HG03025 (cell line): Measurements from ENCODE around the gene GRK4.
"Not testable (repeated sequence)": the region's sequence is repeated elsewhere in the genome, so short reads cannot be mapped to it uniquely, and the experiment has no call there.

ENCODE experiments used
- ATAC-seq: cut with Tn5 transposase; IDR thresholded peaks from one replicate; pipeline ENCODE4 v1.9.1; 2021; ENCODE audit warnings: mild to moderate bottlenecking, moderate library complexity; ENCODE audit not compliant: unreplicated experiment, low FRiP score

GRK4 gene

DNA sequence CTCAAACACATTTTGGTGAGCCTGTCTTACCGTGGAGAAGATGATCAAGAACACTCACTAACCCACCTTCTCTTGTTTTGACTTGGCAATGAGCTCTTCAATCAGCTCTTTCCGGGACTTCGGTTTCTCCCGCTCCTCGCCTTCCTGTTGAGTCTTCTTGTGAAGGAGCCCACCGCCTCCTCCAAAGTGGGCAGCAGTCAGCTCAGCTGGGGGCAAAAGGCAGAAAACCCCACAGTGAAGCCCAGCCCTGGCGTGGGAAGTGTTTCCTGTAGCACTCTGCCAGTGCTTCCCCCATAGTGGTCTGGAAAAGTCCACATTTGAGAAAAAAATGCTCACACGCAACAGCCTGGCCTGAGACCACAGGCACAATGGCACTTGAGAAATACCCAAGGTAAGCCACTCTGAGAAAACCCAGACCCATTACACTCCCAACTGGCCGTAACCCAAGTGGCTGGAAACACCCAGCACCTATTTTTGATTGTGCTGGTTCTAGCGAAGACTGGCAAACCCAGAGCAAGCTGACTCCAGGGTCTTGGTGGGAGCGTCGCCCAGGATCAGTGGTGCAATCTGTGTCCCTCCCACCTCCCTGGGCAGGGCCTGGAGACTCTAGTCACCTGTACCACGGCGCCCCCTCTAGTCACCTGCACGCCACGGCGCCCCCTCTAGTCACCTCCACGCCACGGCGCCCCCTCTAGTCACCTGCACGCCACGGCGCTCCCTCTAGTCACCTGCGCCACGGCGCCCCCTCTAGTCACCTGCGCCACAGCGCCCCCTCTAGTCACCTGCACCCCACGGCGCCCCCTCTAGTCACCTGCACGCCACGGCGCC lies 8.8 kb upstream of the GRK4 start:
- no peak for ATAC-seq

DNA sequence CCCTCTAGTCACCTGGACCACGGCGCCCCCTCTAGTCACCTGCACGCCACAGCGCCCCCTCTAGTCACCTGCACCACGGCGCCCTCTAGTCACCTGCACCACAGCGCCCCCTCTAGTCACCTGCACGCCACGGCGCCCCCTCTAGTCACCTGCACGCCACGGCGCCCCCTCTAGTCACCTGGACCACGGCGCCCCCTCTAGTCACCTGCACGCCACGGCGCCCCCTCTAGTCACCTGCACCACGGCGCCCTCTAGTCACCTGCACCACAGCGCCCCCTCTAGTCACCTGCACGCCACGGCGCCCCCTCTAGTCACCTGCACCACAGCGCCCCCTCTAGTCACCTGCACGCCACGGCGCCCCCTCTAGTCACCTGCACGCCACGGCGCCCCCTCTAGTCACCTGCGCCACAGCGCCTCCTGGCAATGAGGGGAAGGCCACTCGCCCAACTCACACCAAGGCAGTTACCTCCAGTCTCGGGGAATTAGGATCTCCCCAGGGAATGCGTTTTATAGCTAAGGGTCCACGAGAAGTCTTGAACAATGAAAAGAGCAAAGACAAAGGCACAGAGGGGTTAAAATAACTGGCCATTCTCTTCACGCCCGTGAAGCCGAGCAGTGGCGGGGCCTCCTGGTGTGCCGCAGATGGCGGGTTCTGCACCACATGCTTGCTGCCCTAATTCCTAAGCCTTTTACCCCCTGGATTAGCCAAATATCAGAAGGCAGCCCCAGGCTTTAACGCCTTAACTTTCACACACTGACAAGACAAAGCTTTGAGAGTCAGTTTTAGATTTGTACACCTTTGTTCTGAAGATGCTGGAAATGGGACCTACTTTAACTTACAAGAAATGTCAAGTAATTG lies 8.0 kb upstream of the GRK4 start:
- not testable (repeated sequence) for ATAC-seq

DNA sequence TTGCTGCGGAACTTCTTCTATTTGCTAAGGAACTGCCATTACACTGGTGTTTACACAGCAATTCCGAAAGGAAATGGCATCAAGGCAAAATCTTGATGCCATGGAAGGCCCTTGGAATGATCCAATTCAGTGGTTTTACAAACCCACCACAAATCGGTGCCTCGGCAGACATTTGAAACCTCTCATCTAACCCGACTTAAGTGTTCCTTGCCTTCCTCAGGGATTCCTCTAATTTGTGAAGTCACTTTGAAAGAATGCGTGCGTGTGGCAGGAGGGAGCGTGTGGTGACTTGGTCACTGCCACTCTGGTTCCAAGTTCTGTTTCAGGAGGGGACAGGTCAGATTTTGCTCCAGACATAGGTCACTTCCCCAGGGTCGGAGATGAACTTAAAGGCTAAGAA lies 4.9 kb upstream of the GRK4 start:
- no peak for ATAC-seq

DNA sequence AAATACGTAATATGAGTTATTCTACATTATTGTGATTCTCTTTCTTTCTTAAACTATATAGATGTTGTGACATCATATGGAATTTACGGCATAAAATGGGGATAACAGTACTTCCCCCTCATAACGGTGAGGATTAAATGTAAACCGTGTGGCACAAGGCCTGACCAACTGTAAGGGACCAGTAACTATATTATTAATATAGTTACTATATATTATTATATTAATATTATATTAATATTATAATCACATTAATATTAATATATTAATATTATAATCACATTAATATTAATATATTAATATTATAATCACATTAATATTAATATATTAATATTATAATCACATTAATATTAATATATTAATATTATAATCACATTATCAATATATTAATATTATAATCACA lies 2.9 kb upstream of the GRK4 start:
- ATAC-seq = not testable (repeated sequence)

DNA sequence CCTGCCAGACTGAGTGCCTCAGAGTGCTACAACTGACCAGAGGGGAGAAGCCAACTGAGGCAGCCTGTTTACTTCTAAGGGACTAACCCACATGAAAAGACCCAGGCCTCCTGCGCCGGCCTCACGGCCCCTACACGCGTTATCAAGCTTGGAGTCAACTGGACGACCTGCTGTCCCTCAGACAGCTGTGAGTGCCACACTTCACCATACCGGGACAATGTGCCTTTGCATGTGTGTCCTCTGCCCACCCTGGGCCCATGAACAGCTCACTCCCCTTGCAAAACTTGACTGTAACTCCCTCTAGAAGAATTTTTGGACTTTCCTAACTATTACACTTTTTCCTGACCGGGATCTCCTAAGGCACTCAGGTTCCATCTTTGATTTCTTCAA lies 2.0 kb upstream of the GRK4 start:
- no peak for ATAC-seq

DNA sequence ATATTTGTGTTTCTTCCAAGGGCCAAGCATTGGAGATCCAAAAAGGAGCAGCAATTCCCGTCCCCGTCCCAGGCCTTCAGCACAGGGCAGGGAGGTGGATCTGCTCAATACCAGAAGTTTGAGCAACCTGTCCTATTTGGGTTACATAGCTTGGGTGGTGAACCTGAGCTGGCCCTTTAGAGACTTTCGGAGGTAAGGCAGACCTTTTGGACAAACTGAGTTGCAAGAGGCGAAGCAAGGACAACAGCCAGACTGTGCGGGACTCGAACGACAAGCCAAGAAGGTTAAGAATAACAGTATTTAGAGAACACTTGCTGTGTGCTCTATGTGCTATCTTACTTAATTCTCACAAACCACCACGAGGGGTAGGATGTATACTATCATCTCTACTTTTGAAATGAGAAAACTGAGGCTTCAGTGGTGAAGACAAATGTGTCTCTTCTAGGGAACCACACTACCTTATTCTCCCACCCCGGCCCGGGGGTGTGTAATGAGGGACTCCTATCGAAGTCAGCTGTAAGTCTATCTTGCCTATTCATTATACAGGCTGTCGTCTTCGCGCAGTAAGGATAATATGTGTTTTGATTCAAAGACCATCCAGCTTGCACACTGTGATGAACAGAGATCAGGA lies 1.4 kb upstream of the GRK4 start:
- no peak for ATAC-seq

DNA sequence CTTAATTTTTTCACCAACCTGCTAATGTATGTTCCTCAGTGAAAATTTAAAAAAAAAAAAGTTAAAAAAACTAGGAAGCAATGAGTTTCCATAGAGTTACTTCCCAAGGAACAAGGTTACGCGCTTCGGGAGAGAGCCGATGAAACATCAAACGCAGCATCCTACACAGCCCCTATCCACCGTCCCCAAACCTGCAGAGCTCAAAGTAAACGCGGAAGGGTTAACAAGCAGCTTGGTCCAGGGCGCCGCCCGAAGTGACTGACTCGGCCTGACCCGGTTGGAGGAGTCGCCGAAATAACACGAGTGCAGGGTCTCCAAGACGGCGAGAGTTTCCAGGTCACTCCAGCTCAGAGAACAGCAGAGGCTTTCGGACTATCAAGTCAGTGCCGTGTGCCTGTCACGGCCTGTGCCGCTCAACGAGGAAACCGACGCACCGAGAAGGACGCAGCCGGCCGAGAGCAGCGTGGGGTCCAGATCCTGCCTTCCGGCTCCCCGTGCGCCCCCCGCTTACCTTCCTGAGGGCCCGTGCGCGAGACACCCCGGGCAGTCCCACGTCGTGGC lies 677 bp upstream of the GRK4 start:
- ATAC-seq = peak; percentile 26

DNA sequence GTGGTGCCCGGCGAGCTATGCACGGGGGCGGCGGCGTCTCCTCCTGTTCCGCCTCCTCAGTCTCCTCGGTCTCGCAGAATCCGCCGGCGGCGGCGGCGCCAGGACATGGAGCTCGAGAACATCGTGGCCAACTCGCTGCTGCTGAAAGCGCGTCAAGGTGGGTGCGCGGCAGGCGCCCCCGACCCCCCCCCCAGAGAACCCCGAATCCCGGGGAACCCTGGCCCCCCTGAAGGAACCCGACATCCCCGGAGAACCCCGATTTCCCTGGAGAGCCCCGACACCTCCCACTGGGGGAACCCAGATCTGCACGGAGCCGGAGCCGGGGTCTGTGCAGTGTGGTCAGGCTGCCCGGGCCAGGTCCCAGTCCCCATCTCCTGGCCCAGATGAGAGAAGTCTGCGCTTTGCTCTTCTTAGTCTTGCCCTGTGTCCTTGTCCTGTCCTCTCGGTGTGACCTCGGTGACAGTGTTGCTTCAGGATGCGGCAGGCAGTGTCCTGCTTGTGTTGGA lies 648 bp downstream of the GRK4 start:
- peak; percentile 29 for ATAC-seq

DNA sequence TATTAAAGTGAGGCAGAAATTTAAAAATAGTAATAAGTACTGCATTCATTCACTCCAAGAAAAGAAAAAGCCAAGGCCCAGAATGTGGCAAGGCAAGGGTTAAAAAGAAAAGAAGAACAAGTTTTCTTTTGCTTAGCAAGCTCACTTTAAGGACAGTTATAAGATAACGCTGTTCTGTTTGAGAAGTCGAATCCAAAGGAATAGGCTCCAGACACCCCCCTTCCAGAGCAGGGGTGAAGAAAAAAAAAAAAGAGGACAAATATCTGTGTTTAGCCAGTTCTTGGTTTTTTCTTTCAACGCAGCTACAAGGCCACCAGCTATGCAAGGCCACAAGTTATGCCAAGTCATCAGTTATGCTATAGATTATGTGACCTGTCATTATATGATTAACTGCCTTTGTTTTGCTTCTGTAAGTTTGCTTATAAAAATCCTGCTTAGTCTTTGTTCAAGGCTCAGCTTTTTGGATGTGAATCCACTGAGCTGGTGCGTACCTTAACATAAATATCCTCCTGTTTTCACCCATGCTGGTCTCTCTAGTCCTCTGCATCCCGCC lies 1.4 kb downstream of the GRK4 start:
- no peak for ATAC-seq

DNA sequence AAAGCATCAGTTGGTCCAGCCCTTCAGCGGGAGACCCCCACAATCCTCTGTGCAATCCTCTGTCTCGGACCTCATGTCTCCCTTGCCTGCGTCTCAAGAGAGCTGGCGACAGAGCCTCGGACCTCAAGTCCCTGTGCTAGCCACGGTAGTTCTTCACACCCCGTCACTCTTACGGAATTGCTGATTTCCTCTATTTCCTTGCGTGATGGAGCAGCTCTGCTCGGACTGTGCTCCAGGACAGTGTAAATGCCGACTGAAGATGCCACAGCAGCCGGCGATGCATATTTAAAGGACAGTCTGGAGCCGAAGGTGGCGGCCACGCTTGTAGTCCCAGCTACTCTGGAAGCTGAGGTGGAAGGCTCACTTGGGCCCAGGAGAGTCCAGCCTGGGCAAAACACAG lies 1.9 kb downstream of the GRK4 start:
- no peak for ATAC-seq

DNA sequence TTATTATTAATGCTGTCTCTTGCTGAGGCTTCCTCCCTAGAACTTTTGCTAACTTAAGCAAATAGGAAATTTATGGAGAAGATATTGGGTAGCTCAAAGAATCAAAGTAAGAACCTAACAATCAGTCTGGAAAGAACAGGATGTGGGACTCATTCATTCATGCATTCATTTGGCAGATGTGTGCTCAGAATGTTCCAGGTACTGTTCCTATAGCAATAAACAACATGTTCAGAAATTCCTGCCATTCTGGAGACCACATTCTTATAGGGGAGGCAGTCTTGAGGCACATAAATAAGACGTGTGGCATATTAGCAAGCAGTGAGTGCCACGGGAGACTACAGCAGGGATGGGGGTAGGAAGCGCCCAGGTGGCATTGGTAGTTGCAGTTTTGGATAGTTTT lies 5.0 kb downstream of the GRK4 start:
- ATAC-seq = no peak

DNA sequence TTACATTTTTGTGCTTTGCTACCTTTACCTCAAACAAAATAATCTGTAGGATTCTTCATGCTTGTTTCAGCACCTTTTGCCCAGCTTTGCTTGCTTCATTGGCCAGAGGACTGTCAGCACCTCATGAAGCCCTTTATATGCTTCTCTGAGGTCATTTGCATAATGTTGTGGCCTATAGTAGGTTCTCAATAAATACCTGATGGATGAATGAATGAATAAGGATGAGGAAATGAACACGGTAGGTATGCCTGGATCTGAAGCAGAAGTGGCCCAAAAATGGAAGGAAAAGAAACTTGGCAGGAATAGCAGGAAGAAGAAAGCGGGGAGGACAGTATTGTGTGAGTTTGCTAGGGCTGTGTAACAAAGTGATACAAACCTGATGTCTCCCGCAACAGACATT lies 7.9 kb downstream of the GRK4 start:
- no peak for ATAC-seq

DNA sequence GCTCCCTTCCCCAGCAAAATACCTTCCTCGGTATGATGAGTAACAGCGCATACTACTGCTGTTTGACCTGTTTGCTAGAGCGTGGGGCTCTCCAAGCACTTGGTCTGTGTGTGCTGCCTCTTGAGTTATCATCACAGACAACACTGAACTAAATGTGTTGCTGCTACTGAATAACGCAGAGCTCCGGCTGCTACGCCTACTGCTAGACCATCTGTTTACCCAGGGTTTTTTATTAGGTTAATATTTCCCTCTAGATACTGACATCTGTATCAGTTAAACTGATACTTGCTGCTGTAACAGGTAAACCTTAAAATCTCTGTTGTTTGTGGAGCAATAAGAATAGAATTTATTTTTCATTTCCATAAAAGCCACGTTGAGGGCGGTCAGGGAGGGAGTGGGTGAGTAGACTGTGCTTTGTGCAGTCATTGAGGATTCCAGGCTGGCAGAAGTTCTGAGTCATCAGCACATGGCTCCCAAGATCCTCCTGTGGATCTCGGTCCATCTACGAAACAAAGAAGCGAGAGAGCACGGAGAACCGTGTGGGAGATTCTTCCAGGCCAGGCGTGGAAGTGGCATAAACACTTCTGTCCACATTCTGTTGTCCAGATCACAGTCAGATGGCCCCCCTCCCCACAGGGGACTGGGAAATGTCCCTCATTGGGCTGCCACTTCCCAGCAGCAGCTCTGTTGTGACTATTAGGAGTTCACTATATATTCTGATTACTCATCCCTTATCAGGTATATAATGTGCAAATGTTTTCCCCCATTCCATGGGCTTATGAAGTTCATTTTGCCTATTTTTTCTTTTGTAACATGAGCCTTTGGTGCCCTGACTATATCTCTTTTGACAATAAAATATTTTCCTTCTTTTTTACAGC lies 14.1 kb downstream of the GRK4 start:
- no peak for ATAC-seq

DNA sequence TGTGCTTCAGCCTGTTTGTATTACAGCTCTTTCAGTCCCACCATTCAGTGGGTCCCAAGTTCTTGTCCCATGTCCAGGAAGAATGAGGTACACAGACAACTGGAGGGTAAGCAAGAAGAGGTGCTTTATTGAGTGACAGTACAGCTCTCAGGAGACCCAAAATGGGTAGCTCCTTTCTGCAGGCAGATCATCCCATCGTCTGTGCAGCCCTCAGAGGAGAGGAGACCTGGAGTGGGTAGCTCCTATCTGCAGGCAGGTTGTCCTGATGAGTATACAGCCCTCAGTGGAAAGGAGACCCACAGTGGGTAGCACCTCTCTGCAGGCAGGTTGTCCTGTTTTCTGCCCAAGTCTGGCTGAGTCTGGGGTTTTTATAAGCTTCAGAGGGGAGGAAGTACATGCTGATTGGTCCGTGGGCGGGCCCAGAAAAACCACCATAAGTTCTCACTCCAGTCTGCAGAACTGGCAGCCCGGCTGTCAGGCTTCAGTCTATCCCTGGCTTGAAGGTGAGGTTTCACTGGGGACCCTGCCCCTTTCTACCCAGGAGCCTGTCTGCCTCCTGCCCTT lies 18.0 kb downstream of the GRK4 start:
- ATAC-seq = no peak

DNA sequence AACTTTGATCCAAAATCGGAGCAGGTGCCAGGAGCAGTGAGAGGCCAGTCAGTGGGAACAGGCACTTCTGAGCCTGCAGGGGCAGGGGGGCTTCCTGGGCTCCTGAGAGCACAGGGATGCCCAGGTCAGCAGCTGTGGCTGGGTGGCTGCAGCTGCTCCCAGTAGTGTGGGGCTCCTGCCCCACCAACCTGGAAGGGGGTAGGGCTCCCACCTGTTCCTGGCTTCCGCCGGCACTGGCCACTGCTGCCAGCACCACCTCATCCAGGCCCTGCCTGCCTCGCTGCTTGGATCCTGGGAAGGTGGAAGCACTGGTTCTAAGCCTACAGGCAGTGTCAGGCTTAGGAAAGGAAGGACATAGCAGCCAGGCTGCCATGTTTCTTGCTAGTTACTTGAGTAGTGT lies 18.6 kb downstream of the GRK4 start:
- no peak for ATAC-seq

DNA sequence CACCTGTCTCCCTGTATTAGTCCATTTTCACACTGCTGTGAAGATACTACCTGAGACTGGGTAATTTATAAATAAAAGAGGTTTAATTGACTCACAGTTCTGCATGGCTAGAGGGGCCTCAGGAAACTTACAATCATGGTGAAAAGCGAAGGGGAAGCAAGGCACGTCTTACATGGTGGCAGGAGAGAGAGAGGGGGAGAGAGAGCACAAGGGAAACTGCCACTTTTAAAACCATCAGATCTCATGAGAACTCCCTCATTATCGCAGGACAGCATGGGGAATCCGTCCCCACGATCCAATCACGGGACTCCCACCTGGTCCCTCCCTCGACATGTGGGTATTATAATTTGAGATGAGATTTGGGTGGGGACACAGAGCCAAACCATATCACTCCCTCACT lies 20.3 kb downstream of the GRK4 start:
- ATAC-seq = not testable (repeated sequence)

DNA sequence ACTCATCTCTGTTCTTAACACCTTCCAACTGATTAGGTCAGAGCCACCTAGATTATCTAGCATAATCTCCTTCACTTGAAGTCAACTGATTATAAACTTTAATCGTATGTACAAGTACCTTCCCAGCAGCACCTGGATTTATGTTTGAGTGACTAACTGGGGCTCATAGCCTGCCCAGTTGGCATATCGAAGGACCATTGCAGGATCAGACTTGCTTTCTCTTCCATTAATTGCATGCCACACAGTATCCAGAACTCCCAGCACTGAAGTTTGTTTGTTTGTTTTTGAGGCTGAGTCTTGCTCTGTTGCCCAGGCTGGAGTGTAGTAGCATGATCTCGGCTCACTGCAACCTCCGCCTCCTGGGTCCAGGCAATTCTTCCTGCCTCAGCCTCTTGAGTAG lies 27.9 kb downstream of the GRK4 start:
- ATAC-seq = no peak

DNA sequence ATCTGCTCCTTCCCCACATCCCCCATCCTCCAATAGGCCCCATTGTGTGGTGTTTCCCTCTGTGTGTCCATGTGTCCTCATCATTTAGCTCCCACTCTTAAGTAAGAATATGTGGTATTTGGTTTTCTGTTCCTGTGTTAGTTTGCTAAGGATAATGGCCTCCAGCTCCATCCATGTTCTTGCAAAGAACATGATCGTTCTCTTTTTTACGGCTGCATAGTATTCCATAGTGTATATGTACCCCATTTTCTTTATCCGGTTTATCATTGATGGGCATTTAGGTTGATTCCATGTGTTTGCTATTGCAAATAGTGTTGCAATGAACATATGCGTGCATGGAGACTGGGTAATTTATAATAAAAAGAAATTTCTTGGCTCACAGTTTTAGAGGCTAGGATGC lies 31.5 kb downstream of the GRK4 start:
- no peak for ATAC-seq

DNA sequence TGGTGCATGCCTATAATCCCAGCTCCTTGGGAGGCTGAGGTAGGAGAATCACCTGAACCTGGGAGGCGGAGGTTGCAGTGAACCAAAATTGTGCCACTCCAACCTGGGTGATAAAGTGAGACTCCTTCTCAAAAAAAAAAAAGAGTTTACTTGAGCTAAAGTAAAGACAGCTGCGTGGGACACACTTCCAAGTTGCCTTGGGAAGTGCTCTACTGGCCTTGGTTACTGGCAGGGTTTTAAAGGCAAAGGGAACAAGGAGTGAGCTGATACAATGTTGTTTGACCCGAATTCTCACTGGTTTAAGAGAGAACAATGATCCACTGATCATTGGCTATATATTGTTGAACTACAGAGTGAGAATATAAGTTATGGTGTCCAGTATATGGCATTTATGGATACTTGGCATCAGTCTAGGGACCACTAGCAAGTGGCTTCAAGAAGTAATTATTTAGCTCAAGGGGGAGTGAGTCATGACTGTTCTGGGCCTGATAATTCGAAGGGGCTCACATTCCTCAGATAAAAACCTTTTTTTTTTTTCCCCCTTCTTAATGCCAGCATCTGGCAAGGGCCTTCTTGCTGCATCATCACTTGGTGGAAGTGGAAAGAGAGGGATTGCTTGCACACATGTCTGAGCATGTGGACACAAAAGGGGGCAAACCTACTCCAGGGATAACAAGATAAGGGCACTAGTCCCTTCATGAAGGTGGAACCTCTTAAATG lies 32.3 kb downstream of the GRK4 start:
- ATAC-seq = no peak
